ENCODE data around the gene PMM1. TPM values are rescaled to one million over a fixed set of nuclear protein-coding genes. Genes with fewer than 3 reads are reported as not detected.

PMM1 gene
- total RNA-seq, 1 donor: 15.6 TPM

DNA sequence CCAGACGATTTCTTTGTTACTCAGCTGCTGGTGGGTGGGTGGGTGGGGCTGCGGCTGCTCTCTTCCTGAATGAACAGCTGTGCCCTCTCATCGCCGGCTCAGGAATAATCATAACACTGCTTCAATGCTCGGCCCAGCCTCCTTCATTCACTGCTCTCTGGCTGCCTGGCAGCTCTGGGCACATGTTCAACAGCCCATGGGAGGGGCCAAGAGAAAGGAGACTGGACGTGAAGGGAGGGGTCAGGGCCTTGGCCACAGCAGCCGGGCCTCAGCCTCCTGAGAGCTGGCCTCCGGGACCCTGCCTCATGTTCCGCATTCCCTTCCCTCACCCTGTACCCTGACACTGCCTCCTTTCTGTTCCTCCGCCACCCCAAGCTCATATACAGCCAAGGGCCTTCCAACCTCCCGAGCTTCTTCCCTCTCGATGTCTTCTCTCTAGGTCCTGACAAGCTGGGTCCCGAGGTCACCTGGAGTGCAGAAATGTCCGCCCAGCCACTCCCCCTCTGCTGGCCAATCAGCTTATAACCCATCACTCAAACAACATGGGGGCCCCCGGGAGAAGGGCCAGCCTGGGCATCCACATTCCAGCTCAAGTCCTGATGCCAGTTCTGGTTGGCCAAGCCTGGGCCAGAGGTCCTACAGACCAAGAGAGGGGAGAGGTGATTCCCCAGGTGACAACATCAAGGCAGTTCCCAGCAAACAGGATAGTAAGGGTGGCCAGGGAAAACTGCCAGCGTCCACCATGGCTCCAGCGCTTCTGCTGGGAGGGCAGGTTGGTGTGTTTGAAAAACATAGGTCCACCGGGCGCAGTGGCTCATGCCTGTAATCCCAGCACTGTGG is 32.0 kb downstream of the PMM1 start:
- Histone ChIP-seq H3K27ac (ENCODE audit: low read depth, low read length) (peak overlapping the region; percentile 79), H4K20me1 (ENCODE audit: insufficient read depth, low read length) (no peaks in the 10 kb centered on the region), H3K9me3 (ENCODE audit: low read depth, low read length) (no peaks in the 10 kb centered on the region), H2AFZ (ENCODE audit: low read length) (peak overlapping the region; percentile 88), H3K4me3 (ENCODE audit: insufficient read depth, low read length) (no peak overlapping the region), H3K36me3 (ENCODE audit: insufficient read depth, low read length) (no peaks in the 10 kb centered on the region), H3K4me2 (ENCODE audit: insufficient read depth, low read length) (peak overlapping the region; percentile 78), H3K4me1 (ENCODE audit: insufficient read depth, low read length) (peaks cover 15% of the 10 kb centered on the region), H3K27me3 (ENCODE audit: insufficient read depth, low read length) (no peaks in the 10 kb centered on the region), H3K79me2 (ENCODE audit: insufficient read depth, low read length) (no peaks in the 10 kb centered on the region)
- TF ChIP-seq, protein P1, sequence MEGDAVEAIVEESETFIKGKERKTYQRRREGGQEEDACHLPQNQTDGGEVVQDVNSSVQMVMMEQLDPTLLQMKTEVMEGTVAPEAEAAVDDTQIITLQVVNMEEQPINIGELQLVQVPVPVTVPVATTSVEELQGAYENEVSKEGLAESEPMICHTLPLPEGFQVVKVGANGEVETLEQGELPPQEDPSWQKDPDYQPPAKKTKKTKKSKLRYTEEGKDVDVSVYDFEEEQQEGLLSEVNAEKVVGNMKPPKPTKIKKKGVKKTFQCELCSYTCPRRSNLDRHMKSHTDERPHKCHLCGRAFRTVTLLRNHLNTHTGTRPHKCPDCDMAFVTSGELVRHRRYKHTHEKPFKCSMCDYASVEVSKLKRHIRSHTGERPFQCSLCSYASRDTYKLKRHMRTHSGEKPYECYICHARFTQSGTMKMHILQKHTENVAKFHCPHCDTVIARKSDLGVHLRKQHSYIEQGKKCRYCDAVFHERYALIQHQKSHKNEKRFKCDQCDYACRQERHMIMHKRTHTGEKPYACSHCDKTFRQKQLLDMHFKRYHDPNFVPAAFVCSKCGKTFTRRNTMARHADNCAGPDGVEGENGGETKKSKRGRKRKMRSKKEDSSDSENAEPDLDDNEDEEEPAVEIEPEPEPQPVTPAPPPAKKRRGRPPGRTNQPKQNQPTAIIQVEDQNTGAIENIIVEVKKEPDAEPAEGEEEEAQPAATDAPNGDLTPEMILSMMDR (IDR thresholded peaks at IDR 0.05; ENCODE audit: extremely low read depth, low read depth, low read length): no peak
- DNase-seq (ENCODE audit: insufficient read length, low spot score, missing footprints): peak; percentile 97

DNA sequence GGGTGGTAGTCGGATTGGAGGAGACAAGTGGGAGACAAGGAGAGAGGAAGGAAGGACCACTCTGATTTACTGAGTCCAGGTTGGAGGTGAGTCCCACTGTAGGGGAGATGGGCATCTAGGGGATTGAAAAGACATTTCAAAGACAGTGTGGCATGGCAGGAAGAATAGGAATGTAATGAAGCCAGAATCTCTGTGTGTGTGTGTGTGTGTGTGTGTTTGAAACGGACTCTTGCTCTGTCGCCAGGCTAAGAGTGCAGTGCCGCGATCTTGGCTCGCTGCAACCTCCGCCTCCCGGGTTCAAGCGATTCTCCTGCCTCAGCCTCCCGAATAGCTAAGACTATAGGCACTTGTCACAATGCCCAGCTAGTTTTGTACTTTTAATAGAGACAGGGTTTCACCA is 33.1 kb downstream of the PMM1 start:
- H3K79me2 ChIP-seq (ENCODE audit: insufficient read depth, low read length): no peaks in the 10 kb centered on the region

GRCh38 chr22:41555325-41555982 is 34.2 kb downstream of the PMM1 start:
- H3K79me2 ChIP-seq (ENCODE audit: insufficient read depth, low read length): no peaks in the 10 kb centered on the region
- no peaks in the 10 kb centered on the region for H3K36me3 ChIP-seq (ENCODE audit: insufficient read depth, low read length)
- TF ChIP-seq, protein P1 (IDR thresholded peaks at IDR 0.05; ENCODE audit: extremely low read depth, low read depth, low read length): no peak
- no peaks in the 10 kb centered on the region for H4K20me1 ChIP-seq (ENCODE audit: insufficient read depth, low read length)
- no peaks in the 10 kb centered on the region for H3K27me3 ChIP-seq (ENCODE audit: insufficient read depth, low read length)
- DNase-seq (ENCODE audit: insufficient read length, low spot score, missing footprints): peak; percentile 43
- H3K4me2 ChIP-seq (ENCODE audit: insufficient read depth, low read length): no peak overlapping the region
- H3K27ac ChIP-seq (ENCODE audit: low read depth, low read length): no peak overlapping the region
- H3K9me3 ChIP-seq (ENCODE audit: low read depth, low read length): no peaks in the 10 kb centered on the region
- no peak overlapping the region for H3K4me3 ChIP-seq (ENCODE audit: insufficient read depth, low read length)
- peaks cover 15% of the 10 kb centered on the region for H3K4me1 ChIP-seq (ENCODE audit: insufficient read depth, low read length)
- H2AFZ ChIP-seq (ENCODE audit: low read length): peak overlapping the region; percentile 29

More for the DNA sequence above, 33.1 kb downstream of the PMM1 start:
- Histone ChIP-seq H3K27ac (ENCODE audit: low read depth, low read length) (no peak overlapping the region), H3K36me3 (ENCODE audit: insufficient read depth, low read length) (no peaks in the 10 kb centered on the region), H3K9me3 (ENCODE audit: low read depth, low read length) (no peaks in the 10 kb centered on the region), H2AFZ (ENCODE audit: low read length) (no peak overlapping the region), H3K27me3 (ENCODE audit: insufficient read depth, low read length) (no peaks in the 10 kb centered on the region), H4K20me1 (ENCODE audit: insufficient read depth, low read length) (no peaks in the 10 kb centered on the region), H3K4me2 (ENCODE audit: insufficient read depth, low read length) (no peak overlapping the region), H3K4me1 (ENCODE audit: insufficient read depth, low read length) (peaks cover 15% of the 10 kb centered on the region), H3K4me3 (ENCODE audit: insufficient read depth, low read length) (no peak overlapping the region)
- peak; percentile 51 for DNase-seq (ENCODE audit: insufficient read length, low spot score, missing footprints)
- TF ChIP-seq, protein P1 (IDR thresholded peaks at IDR 0.05; ENCODE audit: extremely low read depth, low read depth, low read length): no peak

Data from osteoblast (primary cell).